ES-I3 (cell line): Measurements from ENCODE around the gene AK1.

Experiments used
- H3K36me3 ChIP-seq: 2 replicates; pipeline ENCODE4 v1.6.1; 2013; ENCODE audit warnings: mild to moderate bottlenecking, low read length, control low read depth, moderate library complexity; ENCODE audit not compliant: insufficient read depth
- H3K4me1 ChIP-seq: 2 replicates; pipeline ENCODE4 v1.6.1; 2013; ENCODE audit warnings: mild to moderate bottlenecking, control low read depth, low read length; ENCODE audit not compliant: insufficient read depth
- H3K9ac ChIP-seq: 2 replicates; pipeline ENCODE4 v1.6.1; 2013; ENCODE audit warnings: low read depth, mild to moderate bottlenecking, low read length, moderate library complexity
- H3K9me3 ChIP-seq: 2 replicates; pipeline ENCODE4 v1.6.1; 2013; ENCODE audit warnings: mild to moderate bottlenecking, low read length, moderate library complexity; ENCODE audit not compliant: control insufficient read depth, insufficient read depth

Gene AK1

GRCh38 chr9:127899128-127899943, 21.9 kb upstream of the AK1 start, which contains the start of gene ST6GALNAC6:
TSS of gene ST6GALNAC6 (minus strand) at chr9:127899603. CDS start at chr9:127897981, 1,622 bp downstream.
- Histone ChIP-seq H3K36me3 (peaks cover 3% of the 10 kb centered on the region; the same call in 1 of the 2 replicates), H3K4me1 (peaks cover 6% of the 10 kb centered on the region), H3K9me3 (no peaks in the 10 kb centered on the region), H3K9ac (peak within 1 kb of the TSS; percentile 74; the same call in 1 of the 2 replicates)

DNA sequence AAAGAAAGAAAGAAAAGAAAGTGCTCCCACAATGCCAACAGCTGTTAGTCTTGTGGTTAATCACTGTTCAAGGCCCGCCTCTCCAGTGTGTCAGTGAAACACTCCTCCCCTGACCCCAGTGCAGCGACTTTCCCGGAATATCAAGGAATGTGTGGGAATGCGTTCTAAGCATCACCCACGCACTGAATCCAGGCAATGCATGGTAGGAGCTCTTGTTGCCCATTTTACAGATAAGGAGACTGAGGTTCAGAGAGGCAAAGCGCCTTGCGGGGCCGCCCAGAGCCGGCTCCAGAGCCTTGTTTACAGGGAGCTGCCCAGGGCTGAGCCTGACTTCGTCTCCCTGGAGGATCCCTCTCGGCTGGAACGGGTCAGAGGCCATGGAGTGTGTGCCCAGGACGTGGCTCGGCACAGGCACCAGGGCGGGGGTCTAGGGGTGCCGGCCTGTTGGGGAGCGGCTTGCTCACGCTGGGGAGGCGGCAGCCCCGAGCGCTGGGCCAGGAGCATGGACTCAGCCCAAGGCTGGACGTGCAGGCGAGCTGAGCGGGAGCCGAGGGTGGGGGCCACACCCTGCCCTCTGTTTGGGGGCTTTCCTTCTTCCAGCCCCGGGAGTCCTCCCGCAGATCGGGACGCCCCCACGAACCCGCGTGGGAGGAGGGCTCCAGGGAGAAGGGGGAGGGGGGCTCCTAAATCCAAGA, 21.1 kb upstream of the AK1 start:
- H3K4me1 ChIP-seq, result no peaks in the 10 kb centered on the region; the same call in none of the 2 replicates

GRCh38 chr9:127897193-127897692, 19.8 kb upstream of the AK1 start:
- Histone ChIP-seq H3K9me3 (no peaks in the 10 kb centered on the region; the same call in 1 of the 2 replicates), H3K36me3 (peaks cover 14% of the 10 kb centered on the region; the same call in 1 of the 2 replicates), H3K4me1 (no peaks in the 10 kb centered on the region; the same call in none of the 2 replicates), H3K9ac (no peak overlapping the region)

More for the DNA sequence above, 21.1 kb upstream of the AK1 start:
- peaks cover 9% of the 10 kb centered on the region; the same call in 1 of the 2 replicates for H3K36me3 ChIP-seq
- H3K9me3 ChIP-seq, result no peaks in the 10 kb centered on the region
- peak overlapping the region; percentile 74; the same call in 1 of the 2 replicates for H3K9ac ChIP-seq

DNA sequence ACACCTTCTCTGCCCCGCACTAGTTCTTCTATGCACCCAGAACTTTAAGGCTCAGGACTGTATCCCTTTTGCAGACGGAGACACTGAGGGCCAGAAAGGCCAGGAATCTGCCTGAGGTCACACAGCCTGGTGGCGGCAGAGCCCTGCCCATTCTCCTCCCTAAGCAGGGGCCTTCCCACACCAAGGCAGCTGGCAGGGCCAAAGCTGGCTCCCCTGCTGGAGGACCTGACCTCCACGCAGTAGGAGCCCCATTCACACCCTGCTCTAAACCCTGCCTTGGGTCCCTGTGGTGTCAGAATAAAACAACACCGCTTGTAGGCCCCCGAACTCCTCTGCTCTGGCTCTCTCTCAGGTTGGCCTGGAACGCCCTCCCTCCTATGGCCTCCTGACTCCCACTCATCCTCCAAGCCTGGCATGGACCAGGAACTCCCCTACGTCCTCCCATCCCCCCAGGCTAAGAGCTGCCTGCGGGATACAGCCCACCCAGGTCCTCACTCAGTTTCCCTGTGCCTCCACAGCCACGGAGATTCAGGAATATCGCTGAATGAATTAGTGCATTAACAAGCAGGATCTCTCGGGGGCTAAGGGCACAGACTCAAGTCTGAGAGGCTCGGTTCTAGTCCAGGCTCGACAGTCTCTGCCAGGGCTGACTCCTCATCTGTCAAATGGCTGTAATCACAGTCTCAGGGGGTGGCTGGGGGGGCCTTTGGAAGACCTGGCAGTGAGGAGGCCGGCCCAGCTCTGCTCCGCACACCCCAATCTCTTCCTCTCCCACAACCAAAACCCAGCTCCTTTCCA, 19.1 kb upstream of the AK1 start:
- Histone ChIP-seq H3K36me3 (peaks cover 14% of the 10 kb centered on the region; the same call in 1 of the 2 replicates), H3K4me1 (no peaks in the 10 kb centered on the region; the same call in none of the 2 replicates), H3K9me3 (no peaks in the 10 kb centered on the region; the same call in 1 of the 2 replicates), H3K9ac (no peak overlapping the region)

DNA sequence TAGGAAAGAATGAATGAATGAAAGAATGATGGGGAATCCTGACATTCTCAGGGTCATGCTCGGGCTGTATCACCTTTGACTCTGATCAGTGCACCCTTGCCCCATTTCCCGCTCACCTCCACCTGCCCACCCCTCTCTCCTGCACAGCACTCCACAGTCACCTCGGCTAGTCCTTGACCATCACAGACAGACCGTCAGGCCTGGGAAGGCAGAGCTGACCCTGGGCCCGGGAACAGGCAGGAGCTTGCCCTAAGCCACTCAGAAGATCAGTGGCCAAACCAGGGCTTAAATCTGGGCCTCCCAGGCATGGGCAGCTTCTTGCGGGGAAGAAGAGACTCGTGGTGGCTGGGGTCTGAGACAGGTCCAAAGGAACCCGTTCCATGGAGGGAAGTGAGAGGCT, 18.3 kb upstream of the AK1 start:
- Histone ChIP-seq H3K4me1 (no peaks in the 10 kb centered on the region; the same call in 1 of the 2 replicates), H3K36me3 (peaks cover 14% of the 10 kb centered on the region; the same call in 1 of the 2 replicates), H3K9me3 (no peaks in the 10 kb centered on the region; the same call in 1 of the 2 replicates), H3K9ac (no peak overlapping the region)

DNA sequence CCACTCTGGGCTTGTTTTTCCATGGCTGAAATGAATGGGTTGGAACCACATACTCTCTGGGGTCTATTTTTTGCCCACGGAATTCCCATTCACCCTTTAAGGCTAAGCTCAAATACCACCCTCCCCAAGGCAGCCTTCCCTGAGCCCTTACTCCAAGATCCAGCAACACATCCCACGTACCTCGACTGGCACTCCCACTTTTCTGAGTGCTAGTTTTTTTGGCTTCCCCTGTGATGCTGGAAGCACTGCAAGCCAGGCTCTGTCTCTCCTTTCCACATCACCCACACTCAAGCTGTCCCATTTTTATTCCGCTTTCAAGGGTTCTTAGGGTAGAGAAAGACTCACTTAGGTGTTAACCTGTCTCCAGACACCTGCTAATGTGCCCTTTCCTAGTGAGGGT, 15.9 kb upstream of the AK1 start:
- Histone ChIP-seq H3K9ac (no peak overlapping the region), H3K4me1 (no peaks in the 10 kb centered on the region; the same call in 1 of the 2 replicates), H3K9me3 (no peaks in the 10 kb centered on the region; the same call in 1 of the 2 replicates), H3K36me3 (peaks cover 14% of the 10 kb centered on the region; the same call in 1 of the 2 replicates)

DNA sequence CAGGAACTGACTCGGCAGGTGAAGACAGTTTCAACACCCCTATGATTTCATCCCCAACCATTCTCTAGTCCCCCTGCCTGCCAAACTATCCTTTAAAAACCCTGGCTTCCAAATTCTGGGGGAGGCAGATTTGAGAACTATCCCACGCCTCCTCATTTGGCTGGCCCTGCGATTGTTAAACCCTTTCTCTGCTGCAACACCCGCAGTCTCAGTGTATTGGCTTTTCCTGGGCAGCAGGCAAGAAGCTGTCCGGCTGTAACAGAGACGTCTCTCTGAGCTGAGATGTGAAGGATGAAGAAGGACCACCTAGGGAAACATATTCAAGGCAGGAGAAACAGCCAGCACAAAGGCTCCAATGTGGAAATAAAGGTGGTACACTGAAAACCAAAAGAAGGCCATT, 15.4 kb upstream of the AK1 start:
- Histone ChIP-seq H3K36me3 (peaks cover 14% of the 10 kb centered on the region; the same call in 1 of the 2 replicates), H3K4me1 (no peaks in the 10 kb centered on the region; the same call in 1 of the 2 replicates), H3K9me3 (no peaks in the 10 kb centered on the region; the same call in 1 of the 2 replicates), H3K9ac (no peak overlapping the region)

DNA sequence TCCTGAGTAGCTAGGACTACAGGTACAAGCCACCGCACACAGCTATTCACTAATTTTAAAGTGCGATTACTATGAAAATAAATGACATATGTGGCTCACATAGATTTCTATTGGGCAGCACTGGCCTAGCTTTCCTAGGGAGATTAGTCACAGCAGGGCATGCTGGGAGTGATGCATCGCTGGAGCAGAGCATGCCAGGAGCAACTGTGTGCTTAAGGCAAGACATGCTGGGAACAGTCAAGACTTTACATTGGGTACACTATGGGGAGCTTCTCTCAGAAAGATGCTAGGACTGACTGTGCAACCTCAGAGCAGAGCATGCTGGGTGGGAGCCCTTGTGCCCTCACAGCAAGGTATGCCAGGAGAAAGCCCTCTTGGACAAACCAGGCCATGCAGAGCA, 12.6 kb upstream of the AK1 start:
- Histone ChIP-seq H3K4me1 (0 out of 2 replicates have a peak, but pooled peaks cover 3% of the 10 kb centered on the region), H3K9ac (no peak overlapping the region), H3K9me3 (no peaks in the 10 kb centered on the region; the same call in 1 of the 2 replicates), H3K36me3 (peaks cover 14% of the 10 kb centered on the region; the same call in 1 of the 2 replicates)

- H3K4me1 ChIP-seq, result peaks cover 9% of the 10 kb centered on the region; the same call in 1 of the 2 replicates
- no peaks in the 10 kb centered on the region; the same call in 1 of the 2 replicates for H3K36me3 ChIP-seq
- H3K9me3 ChIP-seq, result no peaks in the 10 kb centered on the region; the same call in 1 of the 2 replicates
- H3K9ac ChIP-seq, result no peak overlapping the region
Measured at GRCh38 chr9:127887792-127888191, 10.3 kb upstream of the AK1 start.

GRCh38 chr9:127886401-127886972, 9.0 kb upstream of the AK1 start:
- peaks cover 9% of the 10 kb centered on the region; the same call in 1 of the 2 replicates for H3K4me1 ChIP-seq
- no peaks in the 10 kb centered on the region for H3K9me3 ChIP-seq
- no peak overlapping the region for H3K9ac ChIP-seq
- no peaks in the 10 kb centered on the region; the same call in 1 of the 2 replicates for H3K36me3 ChIP-seq

- H3K4me1 ChIP-seq, result peaks cover 9% of the 10 kb centered on the region; the same call in 1 of the 2 replicates
- H3K9me3 ChIP-seq, result no peaks in the 10 kb centered on the region
- H3K36me3 ChIP-seq, result no peaks in the 10 kb centered on the region; the same call in 1 of the 2 replicates
- no peak overlapping the region for H3K9ac ChIP-seq
Measured at GRCh38 chr9:127885508-127886281, 8.2 kb upstream of the AK1 start.

DNA sequence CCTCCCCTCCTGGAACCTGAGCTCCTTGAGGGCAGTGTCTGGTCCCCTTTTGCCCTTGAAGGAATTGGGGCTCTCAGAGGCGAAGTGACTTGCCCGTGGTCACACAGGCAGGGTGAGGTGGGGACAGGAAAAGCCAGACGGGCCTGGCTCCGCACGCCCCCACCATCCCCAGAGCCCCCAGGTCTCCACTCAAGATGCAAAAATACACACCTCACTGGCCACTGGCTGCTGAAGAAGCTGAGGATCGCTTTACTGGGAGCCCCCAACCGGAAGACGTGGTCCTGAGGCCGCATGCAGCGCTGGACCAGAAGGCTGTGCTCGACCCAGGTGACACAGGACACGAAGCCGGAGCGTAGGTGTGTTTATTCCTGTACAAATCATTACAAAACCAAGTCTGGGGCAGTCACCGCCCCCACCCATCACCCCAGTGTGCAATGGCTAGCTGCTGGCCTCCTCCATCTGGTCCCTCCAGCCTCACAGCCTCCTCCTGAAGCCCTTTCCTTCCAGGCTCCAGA, 7.6 kb upstream of the AK1 start:
- H3K4me1 ChIP-seq, result peaks cover 9% of the 10 kb centered on the region; the same call in 1 of the 2 replicates
- H3K36me3 ChIP-seq, result no peaks in the 10 kb centered on the region; the same call in 1 of the 2 replicates
- no peak overlapping the region for H3K9ac ChIP-seq
- H3K9me3 ChIP-seq, result no peaks in the 10 kb centered on the region
